K562 (cell line): Measurements from ENCODE around the gene STMP1. TPM values are rescaled to one million over a fixed set of nuclear protein-coding genes. Genes with fewer than 3 reads are reported as not detected.

Source experiments
- ARID3A ChIP-seq: IDR thresholded peaks from 2 replicates; pipeline ENCODE4 v1.6.1; 2012; ENCODE audit warnings: low read depth, low read length, improper control_type of control experiment, borderline replicate concordance
- E2F3 ChIP-seq: fragments of 250-450 bp; sonication (Bioruptor Pico); IDR thresholded peaks from 2 replicates; pipeline ENCODE4 v1.4.0; 2020; ENCODE audit warnings: mild to moderate bottlenecking
- MED1 ChIP-seq: sonication (generic); formaldehyde crosslinking; IDR thresholded peaks from 2 replicates; pipeline ENCODE4 v1.8.1; 2023; ENCODE audit warnings: missing genetic modification reagents, borderline replicate concordance
- NFATC3 ChIP-seq: fragments of 450-650 bp; IDR thresholded peaks from 2 replicates; pipeline ENCODE4 v1.6.1; 2017; ENCODE audit warnings: mild to moderate bottlenecking
- PPARD ChIP-seq: fragments of 250-450 bp; sonication (Bioruptor Pico); IDR thresholded peaks from 2 replicates; pipeline ENCODE4 v1.8.0; 2022; ENCODE audit warnings: inconsistent platforms, mild to moderate bottlenecking, moderate library complexity
- SMAD3 ChIP-seq: fragments of 450-650 bp; formaldehyde crosslinking; conservative IDR thresholded peaks from 2 replicates; pipeline ENCODE4 v1.4.0; 2020; ENCODE audit warnings: mild to moderate bottlenecking
- SREBF2 ChIP-seq: sonication (generic); formaldehyde crosslinking; IDR thresholded peaks from 2 replicates; pipeline ENCODE4 v1.4.0; 2020; ENCODE audit warnings: mild to moderate bottlenecking, missing genetic modification reagents
- TEAD1 ChIP-seq, 2 experiments: fragments of 450-650 bp in 1 of 2; sonication (generic) in 1 of 2; formaldehyde crosslinking; IDR thresholded peaks; 2 replicates each; pipeline versions ENCODE4 v1.4.0 to v1.8.0; 2020 to 2022; ENCODE audit warnings: mild to moderate bottlenecking in 2 of 2, missing genetic modification reagents in 1 of 2
- polyA plus RNA-seq, 8 experiments: library from polyadenylated mRNA; depleted of rRNA in 4 of 8; stranded (reverse) in 5 of 8; unstranded in 3 of 8; fragments of >200 nt; fragmentation: Nextera tagmentation in 2 of 8; fragmentation: Illumina TruSeq in 1 of 8; extraction: Ambion mirVana in 2 of 8; extraction: Trizol in 1 of 8; gene quantifications; 2 replicates each; pipeline versions ENCODE4 v1.2.1 to v1.2.3, GENCODE V29; 2011 to 2014; ENCODE audit warnings: inconsistent platforms in 1 of 8, missing spikeins in 1 of 8
- total RNA-seq, 7 experiments: library from RNA; depleted of rRNA in 6 of 7; stranded (reverse); fragments of >200 nt in 6 of 7; fragmentation: Illumina TruSeq in 2 of 7; extraction: Trizol in 2 of 7; gene quantifications; 2 replicates each; pipeline versions ENCODE4 v1.2.1 to v1.2.3, GENCODE V29; 2011 to 2021; ENCODE audit warnings: low replicate concordance in 1 of 7
- TF ChIP-seq, protein P1 (sequence below), 2 experiments: fragments of 450-650 bp; IDR thresholded peaks; 2 replicates each; pipeline ENCODE4 v1.6.1; 2016; ENCODE audit warnings: mild to moderate bottlenecking in 2 of 2, borderline replicate concordance in 1 of 2, low read depth in 1 of 2, moderate library complexity in 1 of 2
- TF ChIP-seq, protein P2 (sequence below): fragments of 450-650 bp; IDR thresholded peaks from 2 replicates; pipeline ENCODE4 v1.6.1; 2018; ENCODE audit not compliant: partially characterized antibody

Gene STMP1
- total and polyA plus RNA-seq, 9 of the 15 experiments (the other 6 are each of a cell fraction or from before 2014, with no cell fraction given): 10.6 to 249 (median 56.8) TPM

DNA sequence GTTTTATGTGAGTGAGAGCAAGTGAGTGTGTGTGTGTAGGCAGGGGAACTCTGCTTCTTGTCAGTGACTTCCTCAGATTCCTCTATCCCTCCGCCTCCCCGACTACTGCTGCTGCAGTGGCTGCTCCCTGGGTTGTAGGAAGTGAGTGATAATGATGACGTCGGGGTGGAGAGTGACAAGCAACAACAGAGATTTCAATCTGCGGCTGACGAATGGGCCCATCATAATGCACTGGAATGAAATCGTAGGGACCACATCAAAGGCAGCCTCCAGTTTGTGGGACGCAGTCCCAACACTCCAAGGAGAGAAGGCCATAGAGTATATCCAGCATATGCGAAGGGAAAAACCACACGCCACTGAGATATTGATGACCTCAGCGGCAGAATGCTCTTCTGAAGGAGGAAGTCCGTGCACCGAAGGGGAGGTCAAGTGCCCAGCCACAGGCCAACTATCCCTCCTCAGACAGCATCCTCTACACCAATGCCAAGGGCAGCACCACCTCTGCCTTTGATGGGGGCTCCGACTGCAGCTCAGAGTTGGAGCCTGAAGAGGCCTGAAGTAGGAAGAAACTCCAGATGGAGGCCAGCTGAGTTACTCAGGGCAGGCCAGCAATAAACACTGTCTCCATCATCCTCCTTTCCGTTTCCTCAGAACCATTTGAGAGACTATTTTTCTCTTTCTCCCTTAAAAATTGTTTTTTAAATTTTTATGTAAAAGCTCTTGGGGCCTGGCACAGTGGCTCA lies 11.3 kb upstream of the STMP1 start (continued):
- TF ChIP-seq, protein P1, sequence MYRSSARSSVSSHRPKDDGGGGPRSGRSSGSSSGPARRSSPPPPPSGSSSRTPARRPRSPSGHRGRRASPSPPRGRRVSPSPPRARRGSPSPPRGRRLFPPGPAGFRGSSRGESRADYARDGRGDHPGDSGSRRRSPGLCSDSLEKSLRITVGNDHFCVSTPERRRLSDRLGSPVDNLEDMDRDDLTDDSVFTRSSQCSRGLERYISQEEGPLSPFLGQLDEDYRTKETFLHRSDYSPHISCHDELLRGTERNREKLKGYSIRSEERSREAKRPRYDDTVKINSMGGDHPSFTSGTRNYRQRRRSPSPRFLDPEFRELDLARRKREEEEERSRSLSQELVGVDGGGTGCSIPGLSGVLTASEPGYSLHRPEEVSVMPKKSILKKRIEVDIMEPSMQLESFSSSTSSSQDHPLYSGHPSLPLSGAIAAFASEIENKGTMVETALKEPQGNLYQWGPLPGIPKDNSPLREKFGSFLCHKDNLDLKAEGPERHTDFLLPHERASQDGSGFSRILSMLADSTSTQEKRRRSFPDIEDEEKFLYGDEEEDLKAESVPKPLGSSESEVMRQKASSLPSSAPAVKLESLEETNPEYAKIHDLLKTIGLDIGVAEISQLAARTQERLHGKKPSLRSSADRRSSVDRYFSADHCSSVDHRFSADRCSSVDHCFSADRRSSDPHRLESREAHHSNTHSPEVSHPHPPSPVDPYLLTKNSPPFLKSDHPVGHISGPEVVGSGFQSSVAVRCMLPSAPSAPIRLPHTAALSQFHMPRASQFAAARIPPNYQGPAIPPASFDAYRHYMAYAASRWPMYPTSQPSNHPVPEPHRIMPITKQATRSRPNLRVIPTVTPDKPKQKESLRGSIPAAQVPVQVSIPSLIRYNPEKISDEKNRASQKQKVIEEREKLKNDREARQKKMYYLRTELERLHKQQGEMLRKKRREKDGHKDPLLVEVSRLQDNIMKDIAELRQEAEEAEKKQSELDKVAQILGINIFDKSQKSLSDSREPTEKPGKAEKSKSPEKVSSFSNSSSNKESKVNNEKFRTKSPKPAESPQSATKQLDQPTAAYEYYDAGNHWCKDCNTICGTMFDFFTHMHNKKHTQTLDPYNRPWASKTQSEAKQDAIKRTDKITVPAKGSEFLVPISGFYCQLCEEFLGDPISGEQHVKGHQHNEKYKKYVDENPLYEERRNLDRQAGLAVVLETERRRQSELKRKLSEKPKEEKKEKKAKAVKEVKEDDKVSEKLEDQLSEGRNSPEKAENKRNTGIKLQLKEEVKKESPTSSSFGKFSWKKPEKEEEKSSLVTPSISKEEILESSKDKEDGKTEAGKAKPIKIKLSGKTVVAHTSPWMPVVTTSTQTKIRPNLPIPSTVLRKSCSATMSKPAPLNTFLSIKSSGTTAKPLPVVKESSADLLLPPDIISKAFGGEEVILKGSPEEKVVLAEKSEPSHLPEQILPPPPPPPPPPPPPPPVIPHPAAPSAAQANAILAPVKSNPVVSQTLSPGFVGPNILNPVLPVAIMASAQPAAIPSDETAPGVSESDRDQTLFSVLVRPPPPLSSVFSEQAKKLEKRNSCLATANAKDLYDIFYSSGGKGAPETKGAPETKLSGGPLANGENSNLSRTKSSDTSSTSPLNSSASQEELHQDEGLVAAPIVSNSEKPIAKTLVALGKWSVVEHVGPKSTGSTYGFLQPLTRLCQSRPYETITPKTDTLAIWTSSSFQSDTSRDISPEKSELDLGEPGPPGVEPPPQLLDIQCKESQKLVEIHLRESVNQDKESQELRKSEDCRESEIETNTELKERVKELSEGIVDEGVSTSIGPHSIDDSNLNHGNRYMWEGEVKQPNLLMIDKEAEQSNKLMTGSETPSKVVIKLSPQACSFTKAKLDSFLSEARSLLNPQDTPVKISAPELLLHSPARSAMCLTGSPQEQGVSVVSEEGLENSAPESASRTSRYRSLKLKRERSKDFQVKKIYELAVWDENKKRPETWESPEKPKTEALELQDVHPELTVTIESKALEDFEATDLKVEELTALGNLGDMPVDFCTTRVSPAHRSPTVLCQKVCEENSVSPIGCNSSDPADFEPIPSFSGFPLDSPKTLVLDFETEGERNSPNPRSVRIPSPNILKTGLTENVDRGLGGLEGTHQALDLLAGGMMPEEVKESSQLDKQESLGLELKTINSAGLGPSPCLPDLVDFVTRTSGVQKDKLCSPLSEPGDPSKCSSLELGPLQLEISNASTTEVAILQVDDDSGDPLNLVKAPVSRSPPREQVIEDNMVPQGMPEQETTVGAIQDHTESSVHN (IDR thresholded peaks at IDR 0.05; ENCODE audit: borderline replicate concordance in 1 of 2, low read depth in 1 of 2): peak in 1 of 2 experiments; percentile 89; a peak in 2 of 4 replicates
- no peak for TF ChIP-seq MED1
- TF ChIP-seq PPARD (CRISPR knock-in tag): no peak
- 0 out of 2 replicates have a peak, but pooled peaks have one; percentile 25 for TF ChIP-seq ARID3A
- TF ChIP-seq E2F3 (CRISPR knock-in tag): 0 out of 2 replicates have a peak, but pooled peaks have one; percentile 27
- TF ChIP-seq TEAD1 (CRISPR knock-in tag; IDR thresholded peaks at IDR 0.05): peak in 1 of 2 experiments; percentile 94; a peak in 3 of 4 replicates
- no peak for TF ChIP-seq SREBF2 (CRISPR knock-in tag)
- TF ChIP-seq SMAD3: peak; percentile 77; the same call in 1 of the 2 replicates
- TF ChIP-seq, protein P2, sequence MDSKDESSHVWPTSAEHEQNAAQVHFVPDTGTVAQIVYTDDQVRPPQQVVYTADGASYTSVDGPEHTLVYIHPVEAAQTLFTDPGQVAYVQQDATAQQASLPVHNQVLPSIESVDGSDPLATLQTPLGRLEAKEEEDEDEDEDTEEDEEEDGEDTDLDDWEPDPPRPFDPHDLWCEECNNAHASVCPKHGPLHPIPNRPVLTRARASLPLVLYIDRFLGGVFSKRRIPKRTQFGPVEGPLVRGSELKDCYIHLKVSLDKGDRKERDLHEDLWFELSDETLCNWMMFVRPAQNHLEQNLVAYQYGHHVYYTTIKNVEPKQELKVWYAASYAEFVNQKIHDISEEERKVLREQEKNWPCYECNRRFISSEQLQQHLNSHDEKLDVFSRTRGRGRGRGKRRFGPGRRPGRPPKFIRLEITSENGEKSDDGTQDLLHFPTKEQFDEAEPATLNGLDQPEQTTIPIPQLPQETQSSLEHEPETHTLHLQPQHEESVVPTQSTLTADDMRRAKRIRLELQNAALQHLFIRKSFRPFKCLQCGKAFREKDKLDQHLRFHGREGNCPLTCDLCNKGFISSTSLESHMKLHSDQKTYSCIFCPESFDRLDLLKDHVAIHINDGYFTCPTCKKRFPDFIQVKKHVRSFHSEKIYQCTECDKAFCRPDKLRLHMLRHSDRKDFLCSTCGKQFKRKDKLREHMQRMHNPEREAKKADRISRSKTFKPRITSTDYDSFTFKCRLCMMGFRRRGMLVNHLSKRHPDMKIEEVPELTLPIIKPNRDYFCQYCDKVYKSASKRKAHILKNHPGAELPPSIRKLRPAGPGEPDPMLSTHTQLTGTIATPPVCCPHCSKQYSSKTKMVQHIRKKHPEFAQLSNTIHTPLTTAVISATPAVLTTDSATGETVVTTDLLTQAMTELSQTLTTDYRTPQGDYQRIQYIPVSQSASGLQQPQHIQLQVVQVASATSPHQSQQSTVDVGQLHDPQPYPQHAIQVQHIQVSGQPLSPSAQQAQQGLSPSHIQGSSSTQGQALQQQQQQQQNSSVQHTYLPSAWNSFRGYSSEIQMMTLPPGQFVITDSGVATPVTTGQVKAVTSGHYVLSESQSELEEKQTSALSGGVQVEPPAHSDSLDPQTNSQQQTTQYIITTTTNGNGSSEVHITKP: peak; percentile 57
- no peak for TF ChIP-seq NFATC3
